ENCODE data around the gene CELA2A.

CELA2A gene

DNA sequence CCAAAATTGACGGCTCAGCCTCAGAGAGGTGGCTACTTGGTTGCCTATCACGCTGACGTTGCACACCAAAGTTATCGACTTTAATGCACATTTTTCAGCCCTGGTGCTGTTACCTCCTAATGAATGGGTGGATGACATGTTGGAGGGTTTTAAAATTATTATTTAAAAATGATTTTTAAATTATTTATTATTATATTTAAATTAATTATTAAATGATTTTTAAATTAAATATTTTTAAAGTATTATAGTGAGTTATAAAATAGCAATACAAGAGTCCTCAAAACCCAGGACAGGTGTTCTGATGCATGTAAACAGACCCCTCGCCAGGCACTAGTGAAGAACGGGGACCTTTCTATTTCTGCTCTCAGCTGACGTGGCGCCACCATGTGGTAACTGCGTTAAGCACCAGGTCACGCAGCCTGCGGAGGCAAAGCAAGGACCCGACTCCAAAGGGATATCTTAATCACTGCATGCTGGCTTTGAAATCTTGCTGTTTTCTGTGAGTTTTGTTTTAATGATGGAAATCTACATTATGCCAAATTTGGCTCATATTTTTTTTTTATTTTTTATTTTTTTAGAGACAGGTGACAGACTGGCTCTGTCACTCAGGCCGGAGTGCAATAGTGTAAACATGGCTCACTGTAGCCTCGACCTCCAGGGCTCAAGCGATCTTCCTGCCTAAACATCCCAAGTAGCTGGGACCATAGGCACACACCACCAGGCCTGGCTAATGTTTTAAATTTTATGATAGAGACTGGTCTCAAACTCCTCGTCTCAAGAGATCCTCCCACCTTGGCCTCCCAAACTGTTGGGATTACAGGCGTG is 44.9 kb downstream of the CELA2A start:
- Histone ChIP-seq H3K36me3 (peaks cover 14 to 86% (median 52%) of the 10 kb centered on the region in 11 experiments; a peak in 20 of 22 replicates), H4K20me1 (peaks cover 0 to 17% (median 0%) of the 10 kb centered on the region in 11 experiments; a peak in 2 of 22 replicates), H3K27ac (no peak overlapping the region), H3K9ac (no peak overlapping the region), H3K4me1 (peaks cover 9 to 17% (median 12%) of the 10 kb centered on the region in 10 experiments; a peak in 18 of 20 replicates), H3K4me2 (no peak overlapping the region), H3K9me3 (replicated peaks in 1 of 11) (peaks cover 6 to 12% (median 9%) of the 10 kb centered on the region in 11 experiments; a peak in 20 of 22 replicates), H3K4me3 (no peak overlapping the region), H3K27me3 (no peaks in the 10 kb centered on the region)
- no peak for TF ChIP-seq Cebpa-rat (IDR thresholded peaks at IDR 0.05)

- H3K36me3 ChIP-seq = peaks cover 11 to 79% (median 44%) of the 10 kb centered on the region in 11 experiments; a peak in 18 of 22 replicates
Measured at GRCh38 chr1:15504436-15504835, 47.9 kb downstream of the CELA2A start.

DNA sequence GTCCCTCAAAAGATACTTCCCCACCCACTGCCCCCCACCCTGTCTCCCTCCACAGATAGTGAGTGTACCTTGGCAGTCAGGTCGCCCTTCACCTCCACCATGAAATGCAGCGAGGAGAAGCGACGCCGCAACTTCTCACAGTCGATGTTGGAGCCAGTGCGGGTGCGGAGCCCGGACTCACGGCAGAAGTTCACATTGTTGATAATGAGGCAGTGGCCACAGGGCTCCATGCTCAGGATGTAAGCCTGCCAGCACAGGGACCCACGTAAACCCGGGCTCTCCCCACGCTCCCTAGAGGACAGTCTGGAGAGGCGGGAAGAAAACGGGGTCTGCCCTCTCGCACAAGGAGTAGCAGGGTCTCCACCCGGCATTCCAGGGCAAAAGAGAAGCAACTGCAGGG is 50.3 kb downstream of the CELA2A start:
- no peak for TF ChIP-seq Cebpa-rat (IDR thresholded peaks at IDR 0.05)
- peaks cover 0 to 17% (median 0%) of the 10 kb centered on the region in 11 experiments; a peak in 4 of 22 replicates for H4K20me1 ChIP-seq
- no peaks in the 10 kb centered on the region for H3K27me3 ChIP-seq
- H3K36me3 ChIP-seq = peaks cover 14 to 71% (median 37%) of the 10 kb centered on the region in 11 experiments; a peak in 19 of 22 replicates
- H3K4me2 ChIP-seq = 0 out of 22 replicates have a peak overlapping the region, but pooled peaks of 1 of the 11 experiments have one; percentile 7
- no peak overlapping the region for H3K9ac ChIP-seq
- no peak overlapping the region for H3K4me3 ChIP-seq
- H3K27ac ChIP-seq = no peak overlapping the region
- H3K9me3 ChIP-seq (replicated peaks in 1 of 11) = no peaks in the 10 kb centered on the region
- peaks cover 9 to 36% (median 18%) of the 10 kb centered on the region in 10 experiments; a peak in 18 of 20 replicates for H3K4me1 ChIP-seq

More at GRCh38 chr1:15504436-15504835, 47.9 kb downstream of the CELA2A start:
- Histone ChIP-seq H3K4me2 (no peak overlapping the region), H3K27me3 (no peaks in the 10 kb centered on the region), H3K4me1 (peaks cover 9 to 24% (median 13%) of the 10 kb centered on the region in 10 experiments; a peak in 18 of 20 replicates), H3K9ac (no peak overlapping the region), H4K20me1 (peaks cover 0 to 17% (median 0%) of the 10 kb centered on the region in 11 experiments; a peak in 3 of 22 replicates), H3K27ac (no peak overlapping the region), H3K9me3 (replicated peaks in 1 of 11) (no peaks in the 10 kb centered on the region), H3K4me3 (no peak overlapping the region)
- no peak for TF ChIP-seq Cebpa-rat (IDR thresholded peaks at IDR 0.05)

- no peaks in the 10 kb centered on the region for H3K9me3 ChIP-seq (replicated peaks in 1 of 11)
- peaks cover 16 to 71% (median 40%) of the 10 kb centered on the region in 11 experiments; a peak in 19 of 22 replicates for H3K36me3 ChIP-seq
- peaks cover 0 to 13% (median 0%) of the 10 kb centered on the region in 11 experiments; a peak in 2 of 22 replicates for H4K20me1 ChIP-seq
- peaks cover 5 to 32% (median 15%) of the 10 kb centered on the region in 10 experiments; a peak in 18 of 20 replicates for H3K4me1 ChIP-seq
- peak overlapping the region in 2 of 11 experiments; percentile 3 to 7; a peak in 1 of 22 replicates for H3K4me2 ChIP-seq
- no peaks in the 10 kb centered on the region for H3K27me3 ChIP-seq
- peak overlapping the region in 1 of 11 experiments; percentile 29; a peak in 1 of 22 replicates for H3K9ac ChIP-seq
- H3K27ac ChIP-seq = no peak overlapping the region
- no peak overlapping the region for H3K4me3 ChIP-seq
- TF ChIP-seq Cebpa-rat (IDR thresholded peaks at IDR 0.05) = no peak
Measured at GRCh38 chr1:15507278-15507677, 50.7 kb downstream of the CELA2A start.

DNA sequence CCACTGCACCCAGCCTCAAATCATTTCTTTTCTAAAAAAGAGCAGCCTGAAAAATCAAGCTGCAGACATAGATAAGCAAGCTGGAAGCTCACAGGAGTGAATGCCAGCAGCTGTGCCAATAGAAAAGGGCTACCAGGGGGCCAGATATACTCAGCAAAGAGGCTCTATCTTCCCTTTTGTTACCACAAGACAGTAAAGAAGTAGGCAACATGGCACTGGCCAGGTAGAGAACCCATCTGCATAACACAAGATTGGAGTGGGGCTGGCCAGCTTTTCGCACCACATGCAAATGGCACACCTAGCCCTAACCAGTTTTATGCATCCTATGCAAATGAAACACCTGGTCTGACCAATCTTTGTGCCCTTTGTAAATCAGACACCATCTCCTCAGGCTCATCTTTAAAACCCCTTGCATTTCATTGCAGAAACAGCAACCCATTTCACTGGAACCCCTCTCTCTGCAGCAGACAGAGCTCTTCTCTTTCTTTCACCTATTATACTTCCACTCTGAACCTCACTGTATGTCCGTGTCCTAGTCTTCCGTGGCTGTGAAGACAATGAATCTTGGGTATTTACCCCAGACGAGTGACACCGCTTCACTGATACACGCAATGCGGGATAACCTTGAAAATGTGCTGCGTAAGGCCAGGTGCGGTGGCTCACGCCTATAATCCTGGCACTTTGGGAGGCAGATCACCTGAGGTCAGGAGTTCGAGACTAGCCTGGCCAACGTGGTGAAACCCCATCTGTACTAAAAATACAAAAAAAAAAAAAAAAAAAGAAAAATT is 52.4 kb downstream of the CELA2A start:
- Histone ChIP-seq H3K27ac (no peak overlapping the region), H4K20me1 (peaks cover 0 to 10% (median 0%) of the 10 kb centered on the region in 11 experiments; a peak in 3 of 22 replicates), H3K4me3 (no peak overlapping the region), H3K36me3 (peaks cover 13 to 71% (median 40%) of the 10 kb centered on the region in 11 experiments; a peak in 18 of 22 replicates), H3K27me3 (no peaks in the 10 kb centered on the region), H3K9me3 (replicated peaks in 1 of 11) (no peaks in the 10 kb centered on the region), H3K9ac (no peak overlapping the region), H3K4me1 (peaks cover 0 to 21% (median 5%) of the 10 kb centered on the region in 10 experiments; a peak in 8 of 20 replicates), H3K4me2 (peak overlapping the region in 1 of 11 experiments; percentile 16; a peak in 1 of 22 replicates)
- no peak for TF ChIP-seq Cebpa-rat (IDR thresholded peaks at IDR 0.05)

GRCh38 chr1:15509586-15509985 is 53.1 kb downstream of the CELA2A start:
- no peaks in the 10 kb centered on the region for H3K27me3 ChIP-seq
- no peak for TF ChIP-seq Cebpa-rat (IDR thresholded peaks at IDR 0.05)
- no peaks in the 10 kb centered on the region for H3K9me3 ChIP-seq (replicated peaks in 1 of 11)
- peaks cover 3 to 21% (median 8%) of the 10 kb centered on the region in 10 experiments; a peak in 18 of 20 replicates for H3K4me1 ChIP-seq
- peaks cover 0 to 10% (median 0%) of the 10 kb centered on the region in 11 experiments; a peak in 3 of 22 replicates for H4K20me1 ChIP-seq
- peaks cover 13 to 64% (median 38%) of the 10 kb centered on the region in 11 experiments; a peak in 17 of 22 replicates for H3K36me3 ChIP-seq
- H3K4me3 ChIP-seq = no peak overlapping the region
- H3K9ac ChIP-seq = no peak overlapping the region
- H3K4me2 ChIP-seq = peak overlapping the region in 4 of 11 experiments; percentile 1 to 18 (median 11); a peak in 5 of 22 replicates
- H3K27ac ChIP-seq = no peak overlapping the region

GRCh38 chr1:15510611-15511405 is 54.3 kb downstream of the CELA2A start:
- Histone ChIP-seq H3K4me3 (no peak overlapping the region), H3K27ac (no peak overlapping the region), H3K36me3 (peaks cover 6 to 52% (median 25%) of the 10 kb centered on the region in 11 experiments; a peak in 17 of 22 replicates), H3K4me2 (no peak overlapping the region), H3K9me3 (replicated peaks in 1 of 11) (no peaks in the 10 kb centered on the region), H3K9ac (no peak overlapping the region), H4K20me1 (peaks cover 0 to 3% (median 0%) of the 10 kb centered on the region in 11 experiments; a peak in 3 of 22 replicates), H3K27me3 (no peaks in the 10 kb centered on the region), H3K4me1 (peaks cover 15 to 32% (median 20%) of the 10 kb centered on the region in 10 experiments)
- TF ChIP-seq Cebpa-rat (IDR thresholded peaks at IDR 0.05) = no peak

GRCh38 chr1:15513192-15513591 is 56.7 kb downstream of the CELA2A start:
- Histone ChIP-seq H3K4me1 (peaks cover 22 to 36% (median 31%) of the 10 kb centered on the region in 10 experiments), H3K9me3 (replicated peaks in 1 of 11) (no peaks in the 10 kb centered on the region), H4K20me1 (peaks cover 0 to 3% (median 0%) of the 10 kb centered on the region in 11 experiments; a peak in 3 of 22 replicates), H3K4me2 (no peak overlapping the region), H3K36me3 (peaks cover 19 to 52% (median 33%) of the 10 kb centered on the region in 11 experiments), H3K4me3 (no peak overlapping the region), H3K9ac (no peak overlapping the region), H3K27ac (no peak overlapping the region), H3K27me3 (no peaks in the 10 kb centered on the region)
- TF ChIP-seq Cebpa-rat (IDR thresholded peaks at IDR 0.05) = no peak

All from BLaER1 treated with 17β-estradiol and CSF1 and Interleukin-3, amounts not matched to agents 10 nM and 100 nM (cell line).